Effector CD8-positive, alpha-beta T cell (primary cell): ENCODE data around the gene ADGRA3.
"Not testable (repeated sequence)": the region's sequence is repeated elsewhere in the genome, so short reads cannot be mapped to it uniquely, and the experiment has no call there.

Experiments
- DNase-seq: peaks from one replicate; lab custom pipeline; 2025; lab: John Stamatoyannopoulos, UW

The ADGRA3 gene

GRCh38 chr4:22478426-22478825 lies 37.4 kb downstream of the ADGRA3 start:
- DNase-seq: no peak

GRCh38 chr4:22477813-22478182 lies 38.1 kb downstream of the ADGRA3 start:
- DNase-seq: no peak

DNA sequence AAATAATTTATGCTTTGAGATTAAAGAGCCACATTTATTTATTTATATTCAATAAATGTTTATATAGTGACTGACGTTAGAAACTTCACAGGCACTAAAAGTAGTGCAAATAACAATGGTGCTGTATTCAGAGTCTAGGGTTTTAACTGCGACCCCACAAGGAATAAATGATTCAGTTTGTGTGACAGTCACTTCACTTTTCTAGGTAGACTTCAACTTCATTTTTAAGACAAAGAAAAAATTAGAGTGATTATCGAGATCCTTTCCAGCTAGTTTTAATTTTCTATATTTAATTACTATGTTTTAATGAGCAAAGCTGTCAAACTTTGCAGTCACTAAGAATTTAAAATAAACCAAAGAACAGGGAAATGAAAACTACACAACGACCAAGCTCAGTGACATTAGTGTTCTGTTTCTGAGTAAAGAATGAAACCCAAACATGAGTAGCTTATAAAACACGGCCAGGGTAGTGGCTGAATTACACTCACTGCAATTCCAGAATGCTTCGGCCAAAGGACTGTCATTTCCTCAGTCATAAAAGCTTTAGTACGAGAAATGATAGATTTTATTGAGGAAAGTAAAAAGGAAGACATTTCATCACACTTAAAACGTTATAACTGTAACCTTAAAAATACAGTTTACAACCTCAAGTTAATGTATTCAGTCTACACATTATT lies 38.6 kb downstream of the ADGRA3 start:
- DNase-seq: no peak

DNA sequence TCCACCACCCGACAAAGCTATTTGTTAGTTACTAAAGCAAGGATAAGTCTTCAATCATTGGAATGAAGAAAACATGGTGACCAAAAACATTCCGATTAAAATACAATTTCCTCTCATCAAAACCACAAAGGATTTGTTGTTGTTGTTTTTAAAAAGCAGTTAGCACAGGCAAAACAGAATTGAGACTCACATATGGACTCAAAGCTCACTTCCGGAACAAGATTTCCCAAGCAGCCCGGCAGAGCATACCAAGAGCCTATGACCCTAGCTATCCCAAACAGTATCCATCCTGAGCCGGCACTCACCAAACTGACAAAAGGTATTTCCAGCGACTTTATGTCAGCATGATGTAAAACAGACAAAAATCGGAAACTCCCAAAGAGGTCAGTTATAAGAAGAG lies 39.9 kb downstream of the ADGRA3 start:
- no peak for DNase-seq

- not testable (repeated sequence) for DNase-seq
Measured at GRCh38 chr4:22475311-22475646, 40.6 kb downstream of the ADGRA3 start.

- no peak for DNase-seq
Measured at GRCh38 chr4:22474636-22475310, 41.1 kb downstream of the ADGRA3 start.

DNA sequence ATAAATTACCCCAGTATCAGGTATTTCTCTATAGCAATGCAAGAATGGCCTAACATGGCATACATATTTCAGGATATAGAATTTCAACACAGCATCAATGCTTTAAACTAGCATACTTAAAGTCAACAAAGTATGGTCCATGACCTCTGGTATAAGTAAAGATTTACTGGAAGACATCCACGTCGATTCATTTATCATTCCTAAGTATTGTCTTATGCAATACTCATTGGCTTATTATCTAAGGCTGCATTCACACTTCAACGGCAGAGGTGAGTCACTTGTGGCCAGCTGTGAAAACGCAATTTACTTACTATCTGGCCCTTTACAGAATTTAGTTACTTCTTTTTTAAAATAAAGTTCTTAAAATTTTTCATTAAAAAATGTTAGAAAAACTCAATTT lies 42.6 kb downstream of the ADGRA3 start:
- DNase-seq: no peak

- no peak for DNase-seq
Measured at GRCh38 chr4:22471999-22472461, 43.8 kb downstream of the ADGRA3 start.

DNA sequence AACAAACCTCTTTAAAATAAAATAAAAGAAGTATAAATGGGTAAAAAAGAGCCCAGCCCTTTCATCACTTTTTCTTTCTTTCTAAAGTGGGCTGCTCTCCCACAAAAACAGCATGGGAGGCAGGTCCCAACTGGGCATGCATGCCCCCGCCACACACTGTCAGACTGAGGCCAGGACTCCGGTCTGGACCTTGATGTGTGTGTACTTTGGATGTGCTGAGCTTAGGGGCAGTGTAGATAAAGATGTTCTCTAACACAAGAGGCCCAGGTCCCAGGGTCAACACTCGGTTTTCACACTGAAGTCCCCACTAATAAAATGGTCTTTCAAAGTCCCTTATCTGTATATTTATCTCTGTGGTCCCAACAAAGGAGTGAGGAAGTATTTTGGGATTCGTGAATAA lies 44.4 kb downstream of the ADGRA3 start:
- DNase-seq: no peak

DNA sequence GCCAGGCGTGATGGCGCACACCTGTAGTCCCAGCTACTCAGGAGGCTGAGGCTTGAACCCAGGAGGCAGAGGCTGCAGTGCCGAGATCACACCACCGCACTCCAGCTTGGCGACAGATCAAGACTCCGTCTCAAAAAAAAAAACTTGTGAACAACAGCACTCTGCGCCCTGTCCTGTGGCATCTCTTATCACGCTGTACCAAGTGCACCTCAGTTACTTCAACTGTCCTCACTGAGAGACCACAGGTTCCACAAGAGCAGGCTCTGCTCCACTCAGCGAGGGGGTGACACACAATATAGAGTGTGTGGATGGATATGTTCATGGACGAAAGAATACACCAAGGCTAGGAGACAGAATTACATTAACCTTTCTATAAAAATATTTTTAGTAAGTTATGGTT lies 49.3 kb downstream of the ADGRA3 start:
- no peak for DNase-seq

DNA sequence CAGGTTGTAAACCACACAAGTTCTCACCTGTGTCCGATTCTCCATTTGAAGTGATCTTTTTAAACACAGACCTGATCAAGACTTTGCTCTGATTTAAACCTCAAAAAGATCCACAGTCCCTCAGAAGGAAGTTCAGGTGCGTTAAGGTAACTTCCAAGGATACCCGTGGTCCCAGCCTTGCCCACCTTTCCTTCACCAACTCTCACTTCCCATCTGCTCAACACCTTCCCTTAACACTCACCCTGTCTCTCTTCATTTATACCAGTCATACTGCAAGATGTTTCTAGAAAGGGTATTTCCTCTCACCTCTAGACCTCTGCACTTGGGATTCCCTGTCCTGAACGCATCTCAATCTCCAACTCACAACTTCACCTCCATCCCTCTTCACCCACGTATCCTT lies 49.9 kb downstream of the ADGRA3 start:
- DNase-seq: no peak

- no peak for DNase-seq
Measured at GRCh38 chr4:22465349-22465748, 50.5 kb downstream of the ADGRA3 start.

DNA sequence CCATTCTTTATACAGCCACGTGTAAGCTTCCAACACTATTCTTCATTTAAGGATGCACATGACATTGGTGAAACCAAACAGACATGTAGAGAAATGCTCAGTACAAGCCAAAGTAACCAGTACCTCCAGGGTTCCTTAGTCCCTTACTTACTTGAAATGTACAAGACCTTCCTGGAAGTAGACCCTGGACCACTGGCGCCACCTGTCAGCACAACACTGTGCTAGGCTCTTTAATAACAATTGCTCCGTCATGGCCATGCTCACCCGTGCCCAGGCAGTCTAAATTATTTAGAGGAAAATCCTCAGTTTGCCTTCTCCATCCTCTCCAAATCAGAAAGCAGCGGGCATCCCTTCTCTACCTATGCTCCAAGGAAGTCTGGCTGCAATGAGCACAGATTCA lies 52.7 kb downstream of the ADGRA3 start:
- DNase-seq: no peak

DNA sequence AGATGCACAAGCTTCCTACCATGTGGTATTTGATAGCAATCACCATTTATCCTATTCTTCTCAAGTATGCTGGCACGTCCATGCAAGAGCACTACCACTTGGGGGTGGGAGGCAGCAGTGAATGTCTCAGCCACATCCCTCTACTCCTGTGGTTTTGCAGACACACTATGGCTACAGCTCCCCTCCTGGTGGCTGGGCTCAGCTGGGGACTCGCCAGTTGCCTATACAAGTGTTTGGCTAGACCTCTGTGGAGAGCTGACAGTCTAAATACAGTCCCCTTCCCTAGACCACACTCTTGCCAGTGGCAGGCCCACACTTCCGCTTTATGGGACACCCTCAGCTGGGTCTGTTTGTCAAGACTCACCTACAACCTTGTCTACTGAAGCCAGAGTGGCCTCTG lies 53.2 kb downstream of the ADGRA3 start:
- no peak for DNase-seq

GRCh38 chr4:22460266-22460665 lies 55.6 kb downstream of the ADGRA3 start:
- DNase-seq: no peak

GRCh38 chr4:22458098-22458497 lies 57.8 kb downstream of the ADGRA3 start:
- DNase-seq: no peak

GRCh38 chr4:22457348-22457747 lies 58.5 kb downstream of the ADGRA3 start:
- no peak for DNase-seq

DNA sequence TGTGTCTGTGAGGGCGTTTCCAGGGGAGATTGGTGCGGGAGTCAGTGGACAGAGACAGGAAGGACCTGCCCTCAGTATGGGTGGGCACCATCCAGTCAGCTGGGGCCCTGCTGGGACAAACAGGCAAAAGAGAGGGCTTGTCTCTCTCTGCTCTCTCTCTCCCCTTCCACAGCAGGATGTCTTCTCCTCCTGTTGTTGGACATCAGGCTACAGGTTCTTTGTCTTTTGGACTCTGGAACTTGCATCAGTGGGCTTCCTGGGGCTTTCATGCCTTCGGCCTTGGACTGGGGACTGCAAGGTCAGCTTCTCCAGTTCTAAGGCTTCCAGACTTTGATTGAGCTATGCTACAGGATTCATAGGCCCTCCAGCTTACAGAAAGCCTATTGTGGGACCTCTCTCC lies 59.6 kb downstream of the ADGRA3 start:
- no peak for DNase-seq

DNA sequence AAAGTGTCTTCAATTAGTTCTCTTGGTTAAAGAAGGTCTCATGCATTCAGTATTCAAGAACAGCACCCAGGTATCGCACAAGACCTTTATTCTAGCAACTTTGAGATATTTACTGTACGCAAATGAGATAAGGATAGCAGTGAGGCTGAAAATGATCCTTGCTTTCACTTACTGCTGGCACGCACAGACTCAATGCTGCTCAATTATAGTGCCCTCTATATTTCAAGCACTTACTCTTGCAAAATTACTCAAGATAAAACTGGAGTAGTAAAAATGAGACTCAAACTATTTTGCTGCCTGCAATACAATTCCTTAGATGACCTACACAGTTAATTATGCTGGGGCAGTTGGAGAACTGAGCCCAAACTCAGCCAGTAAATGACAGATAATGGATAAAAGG lies 60.9 kb downstream of the ADGRA3 start:
- DNase-seq: no peak

DNA sequence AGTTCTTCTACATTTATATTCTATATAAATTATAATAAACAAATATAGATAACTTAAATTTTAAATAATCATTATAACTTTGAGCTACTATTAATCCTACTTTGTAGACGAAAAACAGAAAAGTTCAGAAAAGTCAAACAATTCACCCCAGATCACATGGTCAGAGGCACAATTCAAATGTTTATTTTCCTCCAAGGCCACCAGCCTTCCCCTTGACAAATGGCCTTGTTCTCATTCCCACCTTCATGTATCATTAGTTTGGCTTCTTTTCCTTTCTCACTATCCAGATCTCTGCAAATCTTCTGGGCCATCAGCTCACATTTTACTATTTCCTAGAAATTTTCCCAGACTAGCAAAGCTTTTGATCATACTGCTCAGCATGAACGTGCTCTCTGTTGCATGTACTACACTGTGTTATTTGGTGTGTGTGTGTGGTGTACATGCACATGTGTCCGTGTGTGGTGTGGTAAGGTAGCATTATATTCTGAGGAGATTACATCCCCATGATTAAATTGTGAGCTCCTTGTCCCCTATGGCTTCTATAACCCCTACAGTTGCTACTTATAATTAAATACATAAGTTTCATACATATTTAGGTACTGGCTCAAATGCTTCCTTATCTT lies 61.5 kb downstream of the ADGRA3 start:
- no peak for DNase-seq

- no peak for DNase-seq
Measured at GRCh38 chr4:22444813-22445212, 71.1 kb downstream of the ADGRA3 start.

GRCh38 chr4:22442956-22443355 lies 72.9 kb downstream of the ADGRA3 start:
- DNase-seq: no peak

DNA sequence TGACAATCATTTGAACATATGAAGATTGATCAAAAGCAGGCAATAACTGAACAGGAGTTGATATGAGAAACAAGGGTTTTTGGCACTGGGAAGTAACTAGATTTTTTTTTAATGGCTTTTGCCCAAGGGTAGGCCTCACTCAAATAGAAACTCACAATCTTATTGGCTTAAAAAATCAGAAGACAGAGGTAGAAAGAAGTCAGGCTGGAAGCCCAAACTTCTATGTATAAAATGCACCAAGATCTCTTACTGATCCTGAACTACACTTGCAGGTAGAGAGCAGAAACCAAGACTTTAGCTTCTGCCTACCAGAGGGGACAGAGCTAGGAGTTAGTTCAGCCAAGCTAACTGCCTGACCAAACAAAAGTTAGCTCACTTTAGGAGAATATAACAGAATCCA lies 74.9 kb downstream of the ADGRA3 start:
- no peak for DNase-seq

DNA sequence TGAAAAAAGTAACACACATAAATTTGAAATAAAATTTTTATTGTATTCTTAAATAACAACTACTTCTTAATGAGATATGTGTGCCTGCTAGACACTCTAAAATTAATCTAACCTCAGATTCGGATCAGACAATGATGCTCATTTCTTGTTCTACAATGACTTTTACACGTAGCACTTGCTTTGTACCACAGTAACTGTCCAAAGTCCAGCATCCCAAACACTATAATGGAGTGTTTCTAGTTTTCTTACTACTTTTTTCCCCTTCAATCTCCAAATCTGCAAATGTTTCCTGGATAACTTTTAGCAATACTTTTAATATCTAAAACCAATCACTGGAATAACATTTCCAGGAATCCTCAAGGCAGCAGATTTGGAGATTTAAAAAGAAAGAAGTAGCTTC lies 75.9 kb downstream of the ADGRA3 start:
- DNase-seq: no peak
